ENCODE measurements around the gene CATSPER3.

DNA sequence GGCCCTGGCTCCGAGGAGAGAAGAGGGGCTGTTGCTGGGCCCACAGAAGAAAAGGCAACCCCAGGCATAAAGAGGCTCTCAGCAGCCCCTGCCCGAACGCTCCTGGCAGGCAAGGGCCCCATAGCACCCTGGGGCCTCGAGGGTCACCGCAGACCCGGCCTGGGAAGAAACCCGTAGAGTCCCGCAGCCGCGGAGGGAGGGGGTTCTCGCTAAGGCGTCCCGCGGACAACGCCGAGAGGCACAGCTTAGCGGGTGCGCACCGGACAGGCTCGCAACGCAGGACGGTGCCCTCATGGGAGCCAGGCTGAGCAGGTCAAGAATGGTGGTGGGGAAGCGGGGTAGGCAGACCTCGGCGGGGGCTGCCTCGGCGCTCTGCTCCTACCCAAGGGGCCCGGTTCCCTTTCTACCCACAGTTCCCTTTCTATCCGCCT lies 59.6 kb downstream of the CATSPER3 start:
- TF ChIP-seq SMAD3 (CRISPR knock-in tag; IDR thresholded peaks at IDR 0.05) (no peak), EZH2 (conservative IDR thresholded peaks at IDR 0.05; ENCODE audit: low read depth, low read length) (no peak), SRY (CRISPR knock-in tag; IDR thresholded peaks at IDR 0.05) (no peak), ZNF12 (CRISPR knock-in tag; IDR thresholded peaks at IDR 0.05) (no peak), POLR2AphosphoS5 (IDR thresholded peaks at IDR 0.05; ENCODE audit: low read depth, low read length) (no peak), RAD51 (IDR thresholded peaks at IDR 0.05; ENCODE audit: borderline replicate concordance) (no peak)
- TF ChIP-seq, protein P1, sequence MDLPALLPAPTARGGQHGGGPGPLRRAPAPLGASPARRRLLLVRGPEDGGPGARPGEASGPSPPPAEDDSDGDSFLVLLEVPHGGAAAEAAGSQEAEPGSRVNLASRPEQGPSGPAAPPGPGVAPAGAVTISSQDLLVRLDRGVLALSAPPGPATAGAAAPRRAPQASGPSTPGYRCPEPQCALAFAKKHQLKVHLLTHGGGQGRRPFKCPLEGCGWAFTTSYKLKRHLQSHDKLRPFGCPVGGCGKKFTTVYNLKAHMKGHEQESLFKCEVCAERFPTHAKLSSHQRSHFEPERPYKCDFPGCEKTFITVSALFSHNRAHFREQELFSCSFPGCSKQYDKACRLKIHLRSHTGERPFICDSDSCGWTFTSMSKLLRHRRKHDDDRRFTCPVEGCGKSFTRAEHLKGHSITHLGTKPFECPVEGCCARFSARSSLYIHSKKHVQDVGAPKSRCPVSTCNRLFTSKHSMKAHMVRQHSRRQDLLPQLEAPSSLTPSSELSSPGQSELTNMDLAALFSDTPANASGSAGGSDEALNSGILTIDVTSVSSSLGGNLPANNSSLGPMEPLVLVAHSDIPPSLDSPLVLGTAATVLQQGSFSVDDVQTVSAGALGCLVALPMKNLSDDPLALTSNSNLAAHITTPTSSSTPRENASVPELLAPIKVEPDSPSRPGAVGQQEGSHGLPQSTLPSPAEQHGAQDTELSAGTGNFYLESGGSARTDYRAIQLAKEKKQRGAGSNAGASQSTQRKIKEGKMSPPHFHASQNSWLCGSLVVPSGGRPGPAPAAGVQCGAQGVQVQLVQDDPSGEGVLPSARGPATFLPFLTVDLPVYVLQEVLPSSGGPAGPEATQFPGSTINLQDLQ (CRISPR knock-in tag; IDR thresholded peaks at IDR 0.05): no peak
- TF ChIP-seq, protein P2, sequence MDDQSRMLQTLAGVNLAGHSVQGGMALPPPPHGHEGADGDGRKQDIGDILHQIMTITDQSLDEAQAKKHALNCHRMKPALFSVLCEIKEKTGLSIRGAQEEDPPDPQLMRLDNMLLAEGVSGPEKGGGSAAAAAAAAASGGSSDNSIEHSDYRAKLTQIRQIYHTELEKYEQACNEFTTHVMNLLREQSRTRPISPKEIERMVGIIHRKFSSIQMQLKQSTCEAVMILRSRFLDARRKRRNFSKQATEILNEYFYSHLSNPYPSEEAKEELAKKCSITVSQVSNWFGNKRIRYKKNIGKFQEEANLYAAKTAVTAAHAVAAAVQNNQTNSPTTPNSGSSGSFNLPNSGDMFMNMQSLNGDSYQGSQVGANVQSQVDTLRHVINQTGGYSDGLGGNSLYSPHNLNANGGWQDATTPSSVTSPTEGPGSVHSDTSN (CRISPR knock-in tag; IDR thresholded peaks at IDR 0.05; ENCODE audit: borderline replicate concordance): no peak
- TF ChIP-seq, protein P3, sequence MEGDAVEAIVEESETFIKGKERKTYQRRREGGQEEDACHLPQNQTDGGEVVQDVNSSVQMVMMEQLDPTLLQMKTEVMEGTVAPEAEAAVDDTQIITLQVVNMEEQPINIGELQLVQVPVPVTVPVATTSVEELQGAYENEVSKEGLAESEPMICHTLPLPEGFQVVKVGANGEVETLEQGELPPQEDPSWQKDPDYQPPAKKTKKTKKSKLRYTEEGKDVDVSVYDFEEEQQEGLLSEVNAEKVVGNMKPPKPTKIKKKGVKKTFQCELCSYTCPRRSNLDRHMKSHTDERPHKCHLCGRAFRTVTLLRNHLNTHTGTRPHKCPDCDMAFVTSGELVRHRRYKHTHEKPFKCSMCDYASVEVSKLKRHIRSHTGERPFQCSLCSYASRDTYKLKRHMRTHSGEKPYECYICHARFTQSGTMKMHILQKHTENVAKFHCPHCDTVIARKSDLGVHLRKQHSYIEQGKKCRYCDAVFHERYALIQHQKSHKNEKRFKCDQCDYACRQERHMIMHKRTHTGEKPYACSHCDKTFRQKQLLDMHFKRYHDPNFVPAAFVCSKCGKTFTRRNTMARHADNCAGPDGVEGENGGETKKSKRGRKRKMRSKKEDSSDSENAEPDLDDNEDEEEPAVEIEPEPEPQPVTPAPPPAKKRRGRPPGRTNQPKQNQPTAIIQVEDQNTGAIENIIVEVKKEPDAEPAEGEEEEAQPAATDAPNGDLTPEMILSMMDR (CRISPR knock-in tag; IDR thresholded peaks at IDR 0.05): no peak
- TF ChIP-seq, protein P4, sequence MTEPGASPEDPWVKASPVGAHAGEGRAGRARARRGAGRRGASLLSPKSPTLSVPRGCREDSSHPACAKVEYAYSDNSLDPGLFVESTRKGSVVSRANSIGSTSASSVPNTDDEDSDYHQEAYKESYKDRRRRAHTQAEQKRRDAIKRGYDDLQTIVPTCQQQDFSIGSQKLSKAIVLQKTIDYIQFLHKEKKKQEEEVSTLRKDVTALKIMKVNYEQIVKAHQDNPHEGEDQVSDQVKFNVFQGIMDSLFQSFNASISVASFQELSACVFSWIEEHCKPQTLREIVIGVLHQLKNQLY (CRISPR knock-in tag; IDR thresholded peaks at IDR 0.05): no peak
